ENCODE data around the gene DEPP1. TPM values are rescaled to one million over a fixed set of nuclear protein-coding genes. Genes with fewer than 3 reads are reported as not detected.

The DEPP1 gene
- total and polyA plus RNA-seq, 10 of the 15 experiments (the other 5 are each of a cell fraction or from before 2014, with no cell fraction given): 1.7 to 12.1 (median 7.3) TPM

DNA sequence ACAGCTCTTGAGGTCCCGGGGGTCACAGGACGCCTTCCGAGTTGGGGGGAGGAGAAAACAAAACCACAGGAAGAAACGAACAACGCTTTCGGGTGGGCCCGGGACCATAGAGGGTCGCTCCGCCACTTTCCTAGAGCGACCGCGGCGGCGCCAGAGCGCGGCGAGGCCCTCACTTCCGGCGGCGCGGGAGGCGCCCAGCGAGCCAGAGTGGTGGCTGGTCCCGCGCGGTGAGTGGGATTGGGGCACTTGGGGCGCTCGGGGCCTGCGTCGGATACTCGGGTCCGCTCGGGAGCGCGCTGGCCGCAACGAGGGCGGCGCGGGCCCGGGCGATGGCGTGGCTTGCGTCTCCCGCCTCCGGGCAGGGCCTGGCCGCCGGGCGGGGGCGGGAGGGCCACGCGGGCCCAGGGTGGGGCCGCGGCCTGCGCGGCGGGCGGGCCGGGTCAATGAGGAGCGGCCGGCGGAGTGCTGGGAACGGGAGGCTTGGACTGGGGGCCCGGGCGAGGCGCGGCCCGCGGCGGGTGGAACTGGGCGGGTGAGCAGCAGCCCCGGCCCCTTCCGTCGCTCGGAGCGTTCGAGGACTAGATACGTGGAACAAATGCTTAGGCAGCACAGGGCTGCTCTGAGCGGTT lies 22.3 kb upstream of the DEPP1 start, which contains the start of gene ZNF22 (continued):
- TF ChIP-seq, protein P1, sequence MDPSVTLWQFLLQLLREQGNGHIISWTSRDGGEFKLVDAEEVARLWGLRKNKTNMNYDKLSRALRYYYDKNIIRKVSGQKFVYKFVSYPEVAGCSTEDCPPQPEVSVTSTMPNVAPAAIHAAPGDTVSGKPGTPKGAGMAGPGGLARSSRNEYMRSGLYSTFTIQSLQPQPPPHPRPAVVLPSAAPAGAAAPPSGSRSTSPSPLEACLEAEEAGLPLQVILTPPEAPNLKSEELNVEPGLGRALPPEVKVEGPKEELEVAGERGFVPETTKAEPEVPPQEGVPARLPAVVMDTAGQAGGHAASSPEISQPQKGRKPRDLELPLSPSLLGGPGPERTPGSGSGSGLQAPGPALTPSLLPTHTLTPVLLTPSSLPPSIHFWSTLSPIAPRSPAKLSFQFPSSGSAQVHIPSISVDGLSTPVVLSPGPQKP (IDR thresholded peaks at IDR 0.05; ENCODE audit: low read depth, low read length): peak; percentile 85
- no peak for TF ChIP-seq RAD51 (IDR thresholded peaks at IDR 0.05)
- no peak for TF ChIP-seq BCL11A (IDR thresholded peaks at IDR 0.05; ENCODE audit: low read depth, low read length)
- no peak for TF ChIP-seq ZNF274 (IDR thresholded peaks at IDR 0.05; ENCODE audit: insufficient read depth, insufficient read length)
- TF ChIP-seq EED (IDR thresholded peaks at IDR 0.05; ENCODE audit: low read depth): no peak
- TF ChIP-seq, protein P2, sequence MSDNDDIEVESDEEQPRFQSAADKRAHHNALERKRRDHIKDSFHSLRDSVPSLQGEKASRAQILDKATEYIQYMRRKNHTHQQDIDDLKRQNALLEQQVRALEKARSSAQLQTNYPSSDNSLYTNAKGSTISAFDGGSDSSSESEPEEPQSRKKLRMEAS (IDR thresholded peaks at IDR 0.05; ENCODE audit: low read depth, low read length): peak; percentile 70; the same call in 1 of the 2 replicates
- TF ChIP-seq SP1 (IDR thresholded peaks at IDR 0.05; ENCODE audit: low read depth, low read length): peak; percentile 29
- TF ChIP-seq, protein P3, sequence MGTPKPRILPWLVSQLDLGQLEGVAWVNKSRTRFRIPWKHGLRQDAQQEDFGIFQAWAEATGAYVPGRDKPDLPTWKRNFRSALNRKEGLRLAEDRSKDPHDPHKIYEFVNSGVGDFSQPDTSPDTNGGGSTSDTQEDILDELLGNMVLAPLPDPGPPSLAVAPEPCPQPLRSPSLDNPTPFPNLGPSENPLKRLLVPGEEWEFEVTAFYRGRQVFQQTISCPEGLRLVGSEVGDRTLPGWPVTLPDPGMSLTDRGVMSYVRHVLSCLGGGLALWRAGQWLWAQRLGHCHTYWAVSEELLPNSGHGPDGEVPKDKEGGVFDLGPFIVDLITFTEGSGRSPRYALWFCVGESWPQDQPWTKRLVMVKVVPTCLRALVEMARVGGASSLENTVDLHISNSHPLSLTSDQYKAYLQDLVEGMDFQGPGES (IDR thresholded peaks at IDR 0.05): peak; percentile 42; the same call in 1 of the 2 replicates
- TF ChIP-seq POLR2A (IDR thresholded peaks at IDR 0.05; ENCODE audit: low read depth, low read length): peak; percentile 88
- peak in 1 of 2 experiments; percentile 81; a peak in 2 of 3 replicates for TF ChIP-seq EGR1 (IDR thresholded peaks at IDR 0.05; ENCODE audit: borderline replicate concordance in 1 of 2, low read depth in 2 of 2, low read length in 2 of 2)
- TF ChIP-seq BRCA1 (IDR thresholded peaks at IDR 0.05; ENCODE audit: low read depth, low read length): no peak
- no peak for TF ChIP-seq PAX8 (IDR thresholded peaks at IDR 0.05)
- no peak for TF ChIP-seq MEF2A (IDR thresholded peaks at IDR 0.05; ENCODE audit: insufficient read depth, low read depth, low read length)
- TF ChIP-seq NFYA (IDR thresholded peaks at IDR 0.05; ENCODE audit: borderline replicate concordance, low read depth, low read length): no peak
- 0 out of 2 replicates have a peak, but pooled peaks have one; percentile 44 for TF ChIP-seq CBFB (IDR thresholded peaks at IDR 0.05; ENCODE audit: low read depth)
- peak; percentile 87 for TF ChIP-seq TAF1 (IDR thresholded peaks at IDR 0.05; ENCODE audit: borderline replicate concordance, low read depth, low read length)
- no peak; the same call in 1 of the 2 replicates for TF ChIP-seq TARDBP (IDR thresholded peaks at IDR 0.05; ENCODE audit: borderline replicate concordance)
- peak; percentile 33; the same call in 1 of the 2 replicates for TF ChIP-seq YY1 (IDR thresholded peaks at IDR 0.05; ENCODE audit: low read depth, low read length)
- TF ChIP-seq ASH2L (IDR thresholded peaks at IDR 0.05; ENCODE audit: borderline replicate concordance, low read depth): no peak
- TF ChIP-seq SREBF2 (IDR thresholded peaks at IDR 0.05; ENCODE audit: low read length): no peak
